NCI-H524 treated with DMSO at 0.1 percent for 48 hours (cell line): ENCODE data around the gene IGLL5.

Experiments
- DNase-seq: peaks from one replicate; lab custom pipeline; 2025; lab: John Stamatoyannopoulos, UW

Gene IGLL5

DNA sequence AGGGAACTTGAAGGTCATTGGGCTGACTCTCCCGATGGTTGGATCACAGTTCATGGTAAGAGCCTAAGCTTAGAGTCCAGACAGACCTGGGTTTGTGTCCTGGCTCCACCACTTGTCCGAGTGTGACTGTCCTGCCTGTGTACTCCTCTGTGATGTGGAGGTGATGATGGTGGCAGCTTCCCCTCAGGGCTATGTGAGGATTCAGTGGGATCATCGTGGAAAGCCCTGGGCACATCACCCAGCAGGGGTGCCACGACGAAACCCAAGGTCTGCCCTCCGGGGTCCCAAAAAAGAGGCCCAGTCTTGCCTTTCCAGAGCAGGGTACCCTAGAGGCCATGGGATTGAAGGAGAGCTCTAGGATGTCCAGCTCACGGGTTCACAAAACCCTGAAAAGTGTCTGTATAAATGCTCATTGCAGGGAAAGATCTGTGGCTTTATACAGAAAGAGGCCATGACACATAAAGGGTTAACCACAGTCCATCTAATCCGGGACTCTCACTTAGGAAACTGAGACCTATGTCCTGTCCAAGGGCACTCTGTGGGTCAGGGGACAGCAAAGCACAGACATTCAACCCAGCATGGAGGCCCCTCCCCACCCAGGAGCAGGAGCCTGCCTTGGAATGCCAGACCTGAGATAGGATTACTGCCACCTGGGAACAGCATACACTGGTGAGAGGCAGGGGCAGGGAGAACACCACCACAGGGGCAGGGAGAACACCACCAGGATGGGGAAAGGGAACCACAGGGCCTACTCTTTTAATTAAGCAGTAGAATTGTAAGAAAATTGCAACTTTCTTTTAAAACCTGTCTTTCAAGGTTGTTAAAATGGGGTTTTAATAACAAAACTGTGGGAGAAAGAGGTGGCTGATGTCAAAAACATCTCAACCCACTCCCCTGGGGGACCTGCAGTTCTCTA, 51.3 kb downstream of the IGLL5 start:
- DNase-seq, result no peak

DNA sequence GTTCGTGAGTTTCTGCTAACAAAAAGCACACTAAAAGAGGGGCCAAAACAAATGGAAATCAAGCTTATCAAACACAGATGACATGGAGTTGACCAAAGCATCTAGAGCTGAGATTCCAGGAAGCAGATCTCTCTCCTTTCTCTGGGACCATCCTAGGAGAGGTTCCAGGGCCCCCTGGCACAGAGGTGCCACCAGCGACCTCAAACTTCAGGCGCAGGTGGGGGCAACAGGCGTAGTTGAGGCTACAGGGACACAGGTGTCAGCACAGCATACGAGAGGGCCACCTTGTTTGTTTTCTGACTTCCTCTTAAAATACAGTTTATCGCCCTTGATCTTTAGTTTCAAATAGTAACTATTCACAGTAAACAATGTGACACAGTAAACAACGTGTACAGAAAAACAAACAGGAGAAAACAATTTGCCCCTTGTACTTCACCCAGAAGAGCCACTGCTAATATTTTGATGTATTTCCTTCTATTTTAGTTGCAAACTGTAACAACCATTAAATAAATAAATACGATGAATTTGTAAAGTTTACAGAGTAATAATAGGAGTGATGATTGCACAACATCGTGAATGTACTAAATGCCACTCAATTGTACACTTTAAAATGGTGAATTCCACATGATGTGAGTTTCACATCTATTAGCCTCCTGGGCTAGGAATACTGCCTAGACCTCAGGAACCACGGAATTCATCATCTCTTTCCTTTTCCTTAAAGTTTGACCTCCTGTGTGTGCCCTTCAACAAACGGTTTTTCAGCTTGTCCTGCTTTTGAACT, 52.2 kb downstream of the IGLL5 start:
- no peak for DNase-seq

DNA sequence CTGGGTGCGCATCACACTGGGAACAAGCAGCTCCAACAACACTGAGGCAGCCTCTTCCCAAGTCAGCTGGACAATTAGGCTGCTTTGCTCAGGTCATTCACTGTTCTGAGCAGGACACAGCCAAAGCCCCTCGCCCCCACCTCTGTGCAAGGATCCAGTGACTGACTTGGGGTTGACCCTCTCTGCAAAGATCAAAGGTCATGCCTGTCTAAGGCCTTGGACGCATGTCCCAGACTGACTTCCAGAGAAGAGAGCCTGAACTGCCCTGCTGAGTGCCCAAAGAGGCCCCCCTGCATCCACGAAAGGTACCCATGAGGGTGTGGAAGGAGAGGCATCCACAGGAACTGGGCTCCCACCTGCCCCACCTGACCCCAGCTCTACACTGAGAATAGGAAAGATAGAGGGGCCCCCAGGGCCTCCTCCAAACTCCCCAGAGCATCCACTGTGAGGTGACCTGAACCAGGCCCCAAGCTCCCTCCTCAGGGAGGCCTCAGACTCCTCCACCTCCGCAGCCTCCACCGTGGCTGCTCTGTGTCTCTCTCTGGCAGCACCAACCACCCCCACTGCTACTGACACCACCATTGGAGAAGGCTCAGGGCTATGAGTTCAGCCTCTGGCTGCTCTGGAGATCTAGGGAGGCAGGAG, 53.5 kb downstream of the IGLL5 start:
- DNase-seq, result no peak

DNA sequence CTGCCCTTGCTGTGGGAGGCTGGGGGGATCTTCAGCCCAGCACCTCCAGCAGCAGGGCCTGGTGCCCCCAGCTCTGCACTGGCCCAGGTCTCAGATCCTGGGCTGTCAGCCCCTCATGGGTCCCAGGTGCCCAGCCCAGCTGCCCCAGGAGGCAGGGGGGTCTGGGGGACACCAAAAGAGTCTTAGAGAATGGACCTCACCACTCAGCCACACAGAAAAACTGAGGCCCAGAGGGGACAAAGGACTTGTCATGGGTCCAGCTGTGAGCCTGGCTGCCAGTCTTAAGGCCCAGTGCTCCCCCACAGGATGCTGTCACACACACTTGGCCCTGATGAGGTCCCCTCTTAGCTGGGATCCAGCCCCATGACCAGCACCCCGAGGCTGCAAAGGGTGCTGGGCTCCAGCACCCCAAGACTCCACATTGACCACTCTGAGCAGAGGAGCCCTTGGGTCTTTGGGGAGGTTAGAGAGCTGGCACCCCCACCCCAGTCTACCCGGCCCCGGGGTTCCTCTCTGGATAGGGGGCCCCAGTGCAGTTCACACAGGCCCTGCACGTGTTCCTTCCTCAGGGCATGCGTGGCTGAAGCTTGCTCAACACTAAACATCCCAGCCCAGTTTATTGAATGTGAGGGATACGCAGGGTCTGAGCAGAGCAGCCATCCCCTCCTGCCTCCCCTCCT, 54.4 kb downstream of the IGLL5 start:
- no peak for DNase-seq

DNA sequence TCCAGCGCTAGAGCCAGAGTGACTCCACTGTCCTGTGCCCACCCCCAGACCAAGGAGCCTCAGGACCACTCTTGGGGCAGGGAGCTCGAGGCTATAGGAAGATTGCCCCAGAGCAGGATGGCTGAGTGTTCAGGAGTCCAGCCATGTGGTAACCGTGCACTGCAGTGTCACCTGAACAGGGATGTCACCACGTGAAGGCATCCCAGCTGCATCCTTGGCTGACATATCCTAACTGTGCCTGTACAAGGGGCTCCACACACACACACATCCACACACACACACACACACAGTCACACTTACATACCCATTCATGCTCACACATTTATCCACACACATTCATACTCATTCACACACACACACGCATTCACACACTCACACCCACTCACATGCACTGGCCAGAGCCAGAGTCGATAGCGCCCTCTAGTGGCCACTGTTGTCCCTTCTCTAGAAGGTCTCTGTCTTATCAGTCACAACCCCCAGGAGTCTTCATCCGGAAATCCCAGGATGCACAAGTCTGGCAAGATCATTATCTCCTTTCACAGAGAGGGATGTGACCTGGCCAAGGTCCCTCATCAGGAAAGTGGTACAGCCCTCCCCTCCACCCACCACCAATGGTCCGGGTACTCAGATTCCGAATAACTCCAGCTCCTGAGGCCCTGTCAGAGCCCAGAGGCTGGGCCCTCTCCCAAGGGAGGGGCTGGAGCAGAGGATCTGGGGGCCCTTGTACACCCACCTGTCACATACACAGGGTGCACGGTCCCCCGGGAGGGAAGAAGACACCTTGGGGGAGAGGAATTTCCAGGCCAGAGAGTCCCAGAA, 55.1 kb downstream of the IGLL5 start:
- no peak for DNase-seq

DNA sequence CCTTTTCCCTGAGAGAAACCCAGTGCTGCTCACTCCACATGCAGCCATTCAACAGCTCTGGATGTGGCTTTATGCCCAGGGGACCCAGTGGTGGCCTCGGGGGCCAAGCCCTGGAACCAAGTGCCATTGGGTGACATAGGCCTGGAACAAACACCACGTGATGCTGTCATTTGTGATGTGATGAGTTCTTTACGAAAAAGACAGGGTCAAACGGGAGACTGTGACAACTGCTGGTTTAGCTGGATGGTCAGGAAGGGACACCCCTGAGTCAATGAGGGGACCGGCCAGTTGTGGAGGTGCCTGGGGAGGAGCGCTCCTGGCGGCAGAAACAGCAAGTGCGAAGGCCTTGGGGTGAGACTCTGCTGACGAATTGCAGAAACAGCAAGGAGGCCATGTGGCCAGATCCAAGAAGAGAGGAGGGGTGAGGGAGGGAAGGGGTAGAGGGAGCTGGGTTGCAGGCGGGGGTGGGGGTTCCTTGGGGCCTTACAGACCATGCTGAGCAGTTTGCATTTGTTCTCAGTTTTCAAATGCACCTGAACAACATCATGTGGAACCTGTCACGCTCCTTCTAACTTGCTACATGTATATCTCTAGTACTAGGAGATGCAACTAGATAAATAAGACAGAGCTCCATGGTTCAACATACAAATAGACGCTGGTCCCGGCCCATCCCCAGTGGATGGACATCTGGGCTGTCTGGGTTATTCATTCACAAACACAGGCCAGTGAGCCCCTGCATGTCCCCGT, 56.1 kb downstream of the IGLL5 start:
- no peak for DNase-seq

DNA sequence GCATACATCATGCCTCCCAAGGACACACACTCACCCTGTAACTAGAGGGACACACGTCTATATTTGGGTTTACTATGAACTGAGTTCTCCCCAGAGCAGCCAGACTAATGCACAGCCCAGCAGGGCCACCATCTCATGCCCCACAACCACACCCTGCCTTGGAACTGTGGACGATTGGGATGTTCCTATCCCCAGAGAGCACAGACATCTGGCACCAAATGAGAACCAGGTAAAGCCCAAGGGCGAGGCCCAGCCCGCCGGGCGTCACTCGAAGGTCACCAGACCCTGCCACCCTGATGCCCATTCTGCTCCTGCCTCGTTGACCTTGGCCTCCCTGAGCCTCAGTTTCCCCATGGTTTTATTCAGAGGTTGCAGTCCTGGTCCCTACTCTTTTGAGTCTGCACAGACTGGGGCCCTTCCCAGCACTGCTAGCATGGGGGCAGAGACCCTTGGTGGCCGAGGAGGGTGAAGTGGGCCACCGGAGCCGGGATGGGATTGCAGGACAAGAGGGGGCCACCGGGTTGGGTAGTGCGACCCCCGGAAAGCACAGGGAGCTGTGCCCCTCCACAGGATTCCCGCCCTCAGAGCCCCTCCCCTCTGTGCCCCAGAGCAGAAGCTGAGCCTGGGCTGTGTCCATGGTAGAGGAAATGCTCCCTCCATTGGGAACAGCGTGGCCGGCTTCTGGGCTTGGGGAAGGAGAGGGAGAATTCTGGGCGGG, 56.8 kb downstream of the IGLL5 start:
- no peak for DNase-seq

DNA sequence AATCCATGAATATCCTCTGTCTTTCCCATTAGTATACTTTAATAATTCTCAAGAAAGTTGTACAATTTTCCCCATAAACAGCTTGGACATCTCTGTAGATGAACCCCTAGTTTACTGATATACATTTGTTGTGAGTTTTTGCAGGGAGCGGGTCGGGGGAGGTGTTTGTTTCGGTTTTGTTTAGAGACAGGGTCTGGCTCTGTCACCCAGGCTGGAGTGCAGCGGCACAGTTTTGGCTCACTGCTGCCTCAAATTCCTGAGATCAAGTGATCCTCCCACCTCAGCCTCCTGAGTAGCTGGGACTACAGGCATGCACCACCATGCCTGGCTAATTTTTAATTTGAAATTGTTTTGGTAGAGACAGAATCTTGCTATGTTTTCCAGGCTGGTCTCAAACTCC, 57.6 kb downstream of the IGLL5 start:
- no peak for DNase-seq
